SK-N-SH (cell line): Measurements from ENCODE around the gene WFIKKN1. TPM values are rescaled to one million over a fixed set of nuclear protein-coding genes. Genes with fewer than 3 reads are reported as not detected.

Experiments
- CTCF ChIA-PET: fragments of 300-600, 350-600 bp; formaldehyde crosslinking; extraction: SDS; loops from one replicate; lab custom pipeline; 2021; lab: Yijun Ruan, JAX
- POLR2A ChIA-PET: fragments of 350-600 bp; sonication (Branson Sonifier 250); formaldehyde crosslinking; extraction: SDS; loops from one replicate; lab custom pipeline; 2020; ENCODE audit warnings: antibody characterized with exemption, inconsistent platforms; lab: Yijun Ruan, JAX
- DNase-seq: peaks from one replicate; pipeline ENCODE4 v3.0.0; 2012
- H2AFZ ChIP-seq: fragments of 200-600 bp; sonication (generic); 2 replicates; pipeline ENCODE4 v1.8.1; 2016; ENCODE audit warnings: antibody characterized with exemption, mild to moderate bottlenecking, low read depth
- H3F3A ChIP-seq: fragments of 200-600 bp; sonication (generic); replicated peaks from 2 replicates; pipeline ENCODE3; 2016; ENCODE audit warnings: antibody characterized with exemption, mild to moderate bottlenecking; ENCODE audit not compliant: insufficient read depth
- H3K27ac ChIP-seq, 2 experiments: fragments of 200-500 bp in 1 of 2; fragments of 200-600 bp in 1 of 2; sonication (Bioruptor generic) in 1 of 2; sonication (generic), shearing (Covaris generic) in 1 of 2; 2 replicates each; pipeline versions ENCODE4 v1.5.1 to v1.6.1; 2014 to 2016; ENCODE audit warnings: low read depth in 2 of 2, inconsistent platforms in 1 of 2, low read length in 1 of 2, mild to moderate bottlenecking in 1 of 2, mixed read lengths in 1 of 2
- H3K27me3 ChIP-seq: fragments of 200-600 bp; sonication (generic), shearing (Covaris generic); 2 replicates; pipeline ENCODE4 v1.6.1; 2016; ENCODE audit warnings: mixed run types; ENCODE audit not compliant: insufficient read depth
- H3K36me3 ChIP-seq, 2 experiments: fragments of 200-500 bp in 1 of 2; fragments of 200-600 bp in 1 of 2; sonication (Bioruptor generic) in 1 of 2; sonication (generic) in 1 of 2; replicated peaks in 1 of 2; 2 replicates each; pipeline versions ENCODE3 to v1.5.1; 2014 to 2016; ENCODE audit warnings: low read length in 1 of 2, mild to moderate bottlenecking in 1 of 2; ENCODE audit not compliant: insufficient read depth in 2 of 2, control insufficient read depth in 1 of 2
- H3K4me1 ChIP-seq, 2 experiments: fragments of 200-500 bp in 1 of 2; fragments of 200-600 bp in 1 of 2; sonication (Bioruptor generic) in 1 of 2; sonication (generic), shearing (Covaris generic) in 1 of 2; 2 replicates each; pipeline versions ENCODE4 v1.5.1 to v1.6.1; 2014 to 2016; ENCODE audit warnings: low read depth in 1 of 2, low read length in 1 of 2, mixed run types in 1 of 2; ENCODE audit not compliant: insufficient read depth in 2 of 2, control insufficient read depth in 1 of 2
- H3K4me2 ChIP-seq: fragments of 200-600 bp; sonication (generic), shearing (Covaris generic); 2 replicates; pipeline ENCODE4 v1.6.1; 2017; ENCODE audit warnings: mixed run types
- H3K4me3 ChIP-seq, 2 experiments: fragments of 200-500 bp in 1 of 2; fragments of 200-600 bp in 1 of 2; sonication (Bioruptor generic) in 1 of 2; sonication (generic), shearing (Covaris generic) in 1 of 2; 2 replicates each; pipeline versions ENCODE4 v1.5.1 to v1.8.1; 2014 to 2016; ENCODE audit warnings: low read depth in 2 of 2, inconsistent platforms in 1 of 2, low read length in 1 of 2, mild to moderate bottlenecking in 1 of 2, mixed read lengths in 1 of 2, moderate library complexity in 1 of 2
- H3K79me2 ChIP-seq: fragments of 200-600 bp; sonication (generic); 2 replicates; pipeline ENCODE4 v1.8.1; 2017; ENCODE audit warnings: mild to moderate bottlenecking; ENCODE audit not compliant: insufficient read depth
- H3K9ac ChIP-seq: fragments of 200-600 bp; sonication (generic); 2 replicates; pipeline ENCODE4 v1.6.1; 2017; ENCODE audit warnings: mixed run types
- H3K9me2 ChIP-seq: fragments of 200-600 bp; sonication (generic); 2 replicates; pipeline ENCODE4 v1.6.1; 2017; ENCODE audit warnings: mixed run types
- H3K9me3 ChIP-seq: fragments of 200-600 bp; sonication (generic); 2 replicates; pipeline ENCODE4 v1.6.1; 2017; ENCODE audit warnings: mixed run types, mild to moderate bottlenecking, moderate library complexity
- H4K20me1 ChIP-seq: fragments of 200-600 bp; sonication (generic); 2 replicates; pipeline ENCODE4 v1.6.1; 2017; ENCODE audit warnings: mild to moderate bottlenecking, mixed run types; ENCODE audit not compliant: insufficient read depth
- CHD2 ChIP-seq: fragments of 150-350 bp; IDR thresholded peaks from 2 replicates; pipeline ENCODE4 v1.6.1; 2018; ENCODE audit warnings: low read length; ENCODE audit not compliant: partially characterized antibody
- CTCF ChIP-seq: fragments of 200-600 bp; sonication (generic); IDR thresholded peaks from 2 replicates; pipeline ENCODE4 v1.6.1; 2017; ENCODE audit warnings: antibody characterized with exemption, mild to moderate bottlenecking, moderate library complexity
- EP300 ChIP-seq, 2 experiments: IDR thresholded peaks; 2 replicates each; pipeline versions ENCODE4 v1.4.0 to v1.6.1; 2012; ENCODE audit warnings: borderline replicate concordance in 1 of 2, low read depth in 1 of 2, low read length in 1 of 2
- EZH2phosphoT487 ChIP-seq: fragments of 200-600 bp; sonication (generic); IDR thresholded peaks from 2 replicates; pipeline ENCODE4 v1.6.1; 2017; ENCODE audit warnings: low read depth, mixed run types, mild to moderate bottlenecking, antibody characterized with exemption, moderate library complexity, borderline replicate concordance
- FOSL2 ChIP-seq: IDR thresholded peaks from 2 replicates; pipeline ENCODE4 v1.4.0; 2012; ENCODE audit warnings: low read depth, mild to moderate bottlenecking, moderate library complexity, borderline replicate concordance
- FOXJ3 ChIP-seq: sonication (generic); formaldehyde crosslinking; IDR thresholded peaks from 2 replicates; pipeline ENCODE4 v1.5.1; 2020; ENCODE audit warnings: mild to moderate bottlenecking, missing genetic modification reagents
- GABPA ChIP-seq: IDR thresholded peaks from 2 replicates; pipeline ENCODE4 v1.4.0; 2012; ENCODE audit warnings: low read depth, mild to moderate bottlenecking
- GATA2 ChIP-seq: sonication (generic); formaldehyde crosslinking; IDR thresholded peaks from 2 replicates; pipeline ENCODE4 v1.5.0; 2020; ENCODE audit warnings: mild to moderate bottlenecking, missing genetic modification reagents
- JUND ChIP-seq: IDR thresholded peaks from 2 replicates; pipeline ENCODE4 v1.4.0; 2012
- MEF2A ChIP-seq: IDR thresholded peaks from 2 replicates; pipeline ENCODE4 v1.4.0; 2012; ENCODE audit warnings: low read depth, borderline replicate concordance
- MXI1 ChIP-seq: IDR thresholded peaks from 2 replicates; pipeline ENCODE4 v1.6.1; 2012; ENCODE audit warnings: mild to moderate bottlenecking, low read depth, low read length, improper control_type of control experiment
- NFIC ChIP-seq: IDR thresholded peaks from 2 replicates; pipeline ENCODE4 v1.4.0; 2012; ENCODE audit warnings: borderline replicate concordance
- POLR2AphosphoS5 ChIP-seq: IDR thresholded peaks from 2 replicates; pipeline ENCODE4 v1.6.1; 2012; ENCODE audit warnings: low read depth, low read length
- RCOR1 ChIP-seq: fragments of 150-350 bp; IDR thresholded peaks from 2 replicates; pipeline ENCODE4 v1.6.1; 2017; ENCODE audit warnings: antibody characterized with exemption, low read length
- RXRA ChIP-seq: IDR thresholded peaks from 2 replicates; pipeline ENCODE4 v1.4.0; 2012; ENCODE audit warnings: low read depth, mild to moderate bottlenecking, borderline replicate concordance
- TAF1 ChIP-seq: IDR thresholded peaks from 2 replicates; pipeline ENCODE4 v1.6.1; 2012; ENCODE audit warnings: low read depth, mild to moderate bottlenecking, low read length, moderate library complexity, borderline replicate concordance
- USF1 ChIP-seq: IDR thresholded peaks from 2 replicates; pipeline ENCODE4 v1.4.0; 2012; ENCODE audit warnings: low read depth, borderline replicate concordance
- ZBTB33 ChIP-seq: IDR thresholded peaks from 2 replicates; pipeline ENCODE4 v1.4.0; 2012; ENCODE audit warnings: low read depth, borderline replicate concordance
- WGBS: methylation state at CpG from one replicate; pipeline ENCODE4 v1.1.6; 2017; ENCODE audit warnings: low lambda C conversion rate; 5-methylcytosine and 5-hydroxymethylcytosine counted together
- polyA plus RNA-seq, 3 experiments: library from polyadenylated mRNA; depleted of rRNA; stranded (reverse); fragments of >200 nt; gene quantifications; 2 replicates each; pipeline ENCODE4 v1.2.3, GENCODE V29; 2012
- TF ChIP-seq, protein P1 (sequence below): IDR thresholded peaks from 2 replicates; pipeline ENCODE4; 2012
- TF ChIP-seq, protein P2 (sequence below): fragments of 150-350 bp; IDR thresholded peaks from 2 replicates; pipeline ENCODE4 v1.6.1; 2017; ENCODE audit warnings: antibody characterized with exemption, low read length, low read depth, borderline replicate concordance

WFIKKN1 gene
- polyA plus RNA-seq, 1 of the 3 experiments (the other 2 are of a cell fraction): 0.16 TPM

DNA sequence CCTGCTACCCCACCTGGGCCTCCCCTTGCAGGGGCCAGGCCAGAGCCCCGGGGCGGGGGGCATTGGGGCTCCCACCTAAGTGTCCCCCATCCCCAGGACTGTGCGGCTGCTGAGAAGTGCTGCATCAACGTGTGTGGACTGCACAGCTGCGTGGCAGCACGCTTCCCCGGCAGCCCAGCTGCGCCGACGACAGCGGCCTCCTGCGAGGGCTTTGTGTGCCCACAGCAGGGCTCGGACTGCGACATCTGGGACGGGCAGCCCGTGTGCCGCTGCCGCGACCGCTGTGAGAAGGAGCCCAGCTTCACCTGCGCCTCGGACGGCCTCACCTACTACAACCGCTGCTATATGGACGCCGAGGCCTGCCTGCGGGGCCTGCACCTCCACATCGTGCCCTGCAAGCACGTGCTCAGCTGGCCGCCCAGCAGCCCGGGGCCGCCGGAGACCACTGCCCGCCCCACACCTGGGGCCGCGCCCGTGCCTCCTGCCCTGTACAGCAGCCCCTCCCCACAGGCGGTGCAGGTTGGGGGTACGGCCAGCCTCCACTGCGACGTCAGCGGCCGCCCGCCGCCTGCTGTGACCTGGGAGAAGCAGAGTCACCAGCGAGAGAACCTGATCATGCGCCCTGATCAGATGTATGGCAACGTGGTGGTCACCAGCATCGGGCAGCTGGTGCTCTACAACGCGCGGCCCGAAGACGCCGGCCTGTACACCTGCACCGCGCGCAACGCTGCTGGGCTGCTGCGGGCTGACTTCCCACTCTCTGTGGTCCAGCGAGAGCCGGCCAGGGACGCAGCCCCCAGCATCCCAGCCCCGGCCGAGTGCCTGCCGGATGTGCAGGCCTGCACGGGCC is 1.9 kb downstream of the WFIKKN1 start (continued):
- TF ChIP-seq, protein P1, sequence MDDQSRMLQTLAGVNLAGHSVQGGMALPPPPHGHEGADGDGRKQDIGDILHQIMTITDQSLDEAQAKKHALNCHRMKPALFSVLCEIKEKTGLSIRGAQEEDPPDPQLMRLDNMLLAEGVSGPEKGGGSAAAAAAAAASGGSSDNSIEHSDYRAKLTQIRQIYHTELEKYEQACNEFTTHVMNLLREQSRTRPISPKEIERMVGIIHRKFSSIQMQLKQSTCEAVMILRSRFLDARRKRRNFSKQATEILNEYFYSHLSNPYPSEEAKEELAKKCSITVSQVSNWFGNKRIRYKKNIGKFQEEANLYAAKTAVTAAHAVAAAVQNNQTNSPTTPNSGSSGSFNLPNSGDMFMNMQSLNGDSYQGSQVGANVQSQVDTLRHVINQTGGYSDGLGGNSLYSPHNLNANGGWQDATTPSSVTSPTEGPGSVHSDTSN: no peak

- CTCF ChIA-PET: interaction anchor here (0.6 kb wide), 1 partner anchor 31 kb away, joined by 3 read pairs; no protein-coding TSS in a partner anchor
- 98% methylated on average over 21 of the region's 74 CpGs for WGBS
- Histone ChIP-seq H3K79me2 (peaks cover 12% of the 10 kb centered on the region; the same call in 1 of the 2 replicates), H3K4me3 (no peak overlapping the region), H3K9me2 (no peaks in the 10 kb centered on the region), H3F3A (no peaks in the 10 kb centered on the region), H3K9me3 (no peaks in the 10 kb centered on the region), H3K9ac (no peak overlapping the region), H3K4me2 (no peak overlapping the region), H3K27me3 (no peaks in the 10 kb centered on the region), H2AFZ (no peak overlapping the region), H3K36me3 (peaks cover 0 to 16% of the 10 kb centered on the region in 2 experiments), H3K4me1 (peaks cover 0 to 49% of the 10 kb centered on the region in 2 experiments; a peak in 1 of 4 replicates), H4K20me1 (no peaks in the 10 kb centered on the region; the same call in 1 of the 2 replicates), H3K27ac (no peak overlapping the region)
- TF ChIP-seq MEF2A (no peak), FOSL2 (no peak), CHD2 (no peak), USF1 (no peak), TAF1 (no peak), GABPA (no peak), CTCF (no peak), POLR2AphosphoS5 (no peak), EP300 (IDR thresholded peaks at IDR 0.05; ENCODE audit: borderline replicate concordance in 1 of 2, low read depth in 1 of 2, low read length in 1 of 2) (no peak), FOXJ3 (CRISPR knock-in tag) (no peak), MXI1 (no peak), RXRA (no peak), NFIC (no peak), ZBTB33 (no peak), RCOR1 (no peak), GATA2 (CRISPR knock-in tag) (no peak), EZH2phosphoT487 (no peak), JUND (no peak)
- TF ChIP-seq, protein P2, sequence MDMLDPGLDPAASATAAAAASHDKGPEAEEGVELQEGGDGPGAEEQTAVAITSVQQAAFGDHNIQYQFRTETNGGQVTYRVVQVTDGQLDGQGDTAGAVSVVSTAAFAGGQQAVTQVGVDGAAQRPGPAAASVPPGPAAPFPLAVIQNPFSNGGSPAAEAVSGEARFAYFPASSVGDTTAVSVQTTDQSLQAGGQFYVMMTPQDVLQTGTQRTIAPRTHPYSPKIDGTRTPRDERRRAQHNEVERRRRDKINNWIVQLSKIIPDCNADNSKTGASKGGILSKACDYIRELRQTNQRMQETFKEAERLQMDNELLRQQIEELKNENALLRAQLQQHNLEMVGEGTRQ: no peak
- no peak for DNase-seq
- POLR2A ChIA-PET: no interaction called here
Observed at GRCh38 chr16:633336-634050, 2.7 kb downstream of the WFIKKN1 start.
